HepG2 (cell line): Measurements from ENCODE around the gene ESRP2. TPM values are rescaled to one million over a fixed set of nuclear protein-coding genes. Genes with fewer than 3 reads are reported as not detected.

Source experiments
- CCDC6 ChIP-seq: sonication (generic); formaldehyde crosslinking; IDR thresholded peaks from 2 replicates; pipeline ENCODE4 v1.8.1; 2022; ENCODE audit warnings: mild to moderate bottlenecking, missing genetic modification reagents, moderate library complexity
- CENPT ChIP-seq: sonication (generic); formaldehyde crosslinking; IDR thresholded peaks from 2 replicates; pipeline ENCODE4 v1.8.0; 2022; ENCODE audit warnings: low read depth, mild to moderate bottlenecking, moderate library complexity, missing genetic modification reagents
- GTF3A ChIP-seq: sonication (generic); formaldehyde crosslinking; conservative IDR thresholded peaks from 2 replicates; pipeline ENCODE4 v1.4.0; 2020; ENCODE audit warnings: mild to moderate bottlenecking, missing genetic modification reagents
- IKZF4 ChIP-seq: sonication (generic); formaldehyde crosslinking; IDR thresholded peaks from 2 replicates; pipeline ENCODE4 v1.5.1; 2020; ENCODE audit warnings: borderline replicate concordance, mild to moderate bottlenecking, low read depth, missing genetic modification reagents; ENCODE audit errors: not compliant biosample characterization
- KAT7 ChIP-seq: IDR thresholded peaks from 2 replicates; pipeline ENCODE4 v1.6.1; 2018; ENCODE audit warnings: borderline replicate concordance, missing compliant biosample characterization
- KDM2A ChIP-seq: sonication (generic); formaldehyde crosslinking; IDR thresholded peaks from 2 replicates; pipeline ENCODE4 v1.4.0; 2020; ENCODE audit warnings: low read depth, missing genetic modification reagents, borderline replicate concordance
- MAFG ChIP-seq: sonication (generic); formaldehyde crosslinking; IDR thresholded peaks from 2 replicates; pipeline ENCODE4 v1.5.1; 2020; ENCODE audit warnings: mild to moderate bottlenecking, missing genetic modification reagents
- NCOA2 ChIP-seq: sonication (generic); formaldehyde crosslinking; IDR thresholded peaks from 2 replicates; pipeline ENCODE4 v1.8.0; 2022; ENCODE audit warnings: inconsistent platforms
- NFATC3 ChIP-seq: sonication (generic); formaldehyde crosslinking; IDR thresholded peaks from 2 replicates; pipeline ENCODE4 v1.5.1; 2020; ENCODE audit warnings: mild to moderate bottlenecking, missing genetic modification reagents
- NR2C2 ChIP-seq: sonication (generic); formaldehyde crosslinking; IDR thresholded peaks from 2 replicates; pipeline ENCODE4 v1.4.0; 2020; ENCODE audit warnings: missing genetic modification reagents, mild to moderate bottlenecking, moderate library complexity, borderline replicate concordance
- RBM22 ChIP-seq: fragments of 200-400 bp; formaldehyde crosslinking; optimal IDR thresholded peaks from 2 replicates; pipeline ENCODE3; 2017; ENCODE audit warnings: mild to moderate bottlenecking, low read length, moderate library complexity
- SATB2 ChIP-seq: sonication (generic); formaldehyde crosslinking; IDR thresholded peaks from 2 replicates; pipeline ENCODE4 v1.5.0; 2020; ENCODE audit warnings: missing genetic modification reagents
- SRSF9 ChIP-seq: fragments of 200-400 bp; formaldehyde crosslinking; IDR thresholded peaks from 2 replicates; pipeline ENCODE4 v1.6.1; 2018; ENCODE audit warnings: borderline replicate concordance, mild to moderate bottlenecking, low read depth, low read length; ENCODE audit not compliant: insufficient read depth, poor library complexity, severe bottlenecking
- TEAD3 ChIP-seq: optimal IDR thresholded peaks from 2 replicates; pipeline ENCODE3; 2016; ENCODE audit warnings: borderline replicate concordance
- TMF1 ChIP-seq: sonication (generic); formaldehyde crosslinking; IDR thresholded peaks from 2 replicates; pipeline ENCODE4 v1.8.1; 2022; ENCODE audit warnings: low read depth, missing genetic modification reagents
- YEATS2 ChIP-seq: sonication (generic); formaldehyde crosslinking; IDR thresholded peaks from 2 replicates; pipeline ENCODE4 v1.4.0; 2020; ENCODE audit warnings: missing genetic modification reagents, borderline replicate concordance
- ZIK1 ChIP-seq: sonication (generic); formaldehyde crosslinking; IDR thresholded peaks from 2 replicates; pipeline ENCODE4 v1.5.0; 2020; ENCODE audit warnings: mild to moderate bottlenecking, low read depth, missing genetic modification reagents, borderline replicate concordance
- ZNF136 ChIP-seq: sonication (generic); formaldehyde crosslinking; IDR thresholded peaks from 2 replicates; pipeline ENCODE4 v1.8.1; 2022; ENCODE audit warnings: low read depth, mild to moderate bottlenecking, moderate library complexity, missing genetic modification reagents
- ZNF18 ChIP-seq: sonication (generic); formaldehyde crosslinking; IDR thresholded peaks from 2 replicates; pipeline ENCODE4 v1.8.0; 2022; ENCODE audit warnings: mild to moderate bottlenecking, missing genetic modification reagents; ENCODE audit not compliant: insufficient replicate concordance
- ZNF180 ChIP-seq: sonication (generic); formaldehyde crosslinking; IDR thresholded peaks from 2 replicates; pipeline ENCODE4 v1.4.0; 2020; ENCODE audit warnings: low read depth, missing genetic modification reagents, borderline replicate concordance
- ZNF234 ChIP-seq: sonication (generic); formaldehyde crosslinking; conservative IDR thresholded peaks from 2 replicates; pipeline ENCODE4 v1.5.1; 2020; ENCODE audit warnings: mild to moderate bottlenecking, missing genetic modification reagents
- ZNF251 ChIP-seq: sonication (generic); formaldehyde crosslinking; IDR thresholded peaks from 2 replicates; pipeline ENCODE4 v1.9.0; 2021; ENCODE audit warnings: mild to moderate bottlenecking, missing genetic modification reagents
- ZNF3 ChIP-seq: IDR thresholded peaks from 2 replicates; pipeline ENCODE4 v1.7.0; 2017; ENCODE audit warnings: inconsistent platforms
- ZNF574 ChIP-seq: sonication (generic); formaldehyde crosslinking; IDR thresholded peaks from 2 replicates; pipeline ENCODE4 v1.4.0; 2020; ENCODE audit warnings: missing genetic modification reagents
- ZNF737 ChIP-seq: sonication (generic); formaldehyde crosslinking; IDR thresholded peaks from 2 replicates; pipeline ENCODE4 v1.5.0; 2020; ENCODE audit warnings: missing genetic modification reagents, mild to moderate bottlenecking, borderline replicate concordance
- ZNF773 ChIP-seq: sonication (generic); formaldehyde crosslinking; IDR thresholded peaks from 2 replicates; pipeline ENCODE4 v1.4.0; 2020; ENCODE audit warnings: missing genetic modification reagents, borderline replicate concordance
- polyA plus RNA-seq, 8 experiments: library from polyadenylated mRNA; depleted of rRNA in 3 of 8; stranded (reverse) in 7 of 8; unstranded in 1 of 8; fragments of >200 nt; fragmentation: Illumina TruSeq in 4 of 8; extraction: Trizol in 4 of 8; gene quantifications; 2 replicates each; pipeline versions ENCODE4 v1.2.1 to v1.2.3, GENCODE V29; 2011 to 2016; ENCODE audit warnings: low read depth in 4 of 8, missing spikeins in 1 of 8, mixed read lengths in 1 of 8; ENCODE audit not compliant: insufficient read depth in 1 of 8
- total RNA-seq, 5 experiments: library from RNA; depleted of rRNA; stranded (reverse); fragments of >200 nt; fragmentation: Illumina TruSeq; extraction: Trizol; gene quantifications; 2 replicates each; pipeline ENCODE4 v1.2.3, GENCODE V29; 2016; ENCODE audit warnings: low read depth in 1 of 5

ESRP2 gene
- total and polyA plus RNA-seq, 2 of the 13 experiments (the other 11 are each of a cell fraction or from before 2014, with no cell fraction given): 21.1 to 32.4 TPM

GRCh38 chr16:68234188-68235107 lies 1.5 kb downstream of the ESRP2 start (continued):
- TF ChIP-seq ZNF136 (CRISPR knock-in tag) (no peak), RBM22 (peak; percentile 76), ZNF180 (CRISPR knock-in tag) (no peak), ZNF773 (no peak), ZNF3 (CRISPR knock-in tag) (no peak), TMF1 (CRISPR knock-in tag) (no peak), CCDC6 (CRISPR knock-in tag) (peak; percentile 83; the same call in 1 of the 2 replicates), ZNF737 (no peak), MAFG (CRISPR knock-in tag) (no peak), ZNF574 (CRISPR knock-in tag) (no peak; the same call in none of the 2 replicates), ZNF18 (CRISPR knock-in tag) (no peak), SRSF9 (no peak), NR2C2 (CRISPR knock-in tag) (no peak; the same call in 1 of the 2 replicates), NCOA2 (CRISPR knock-in tag) (peak; percentile 83), CENPT (no peak; the same call in 1 of the 2 replicates), SATB2 (CRISPR knock-in tag) (no peak), IKZF4 (peak; percentile 25), NFATC3 (CRISPR knock-in tag) (no peak), YEATS2 (0 out of 2 replicates have a peak, but pooled peaks have one; percentile 36), ZIK1 (CRISPR knock-in tag) (no peak), KDM2A (peak; percentile 58; the same call in 1 of the 2 replicates), ZNF234 (CRISPR knock-in tag) (no peak), GTF3A (CRISPR knock-in tag) (no peak), TEAD3 (CRISPR knock-in tag) (peak; percentile 61), KAT7 (CRISPR knock-in tag) (no peak), ZNF251 (CRISPR knock-in tag) (no peak)
